ENCODE data around the gene ZBTB7C.

The ZBTB7C gene

DNA sequence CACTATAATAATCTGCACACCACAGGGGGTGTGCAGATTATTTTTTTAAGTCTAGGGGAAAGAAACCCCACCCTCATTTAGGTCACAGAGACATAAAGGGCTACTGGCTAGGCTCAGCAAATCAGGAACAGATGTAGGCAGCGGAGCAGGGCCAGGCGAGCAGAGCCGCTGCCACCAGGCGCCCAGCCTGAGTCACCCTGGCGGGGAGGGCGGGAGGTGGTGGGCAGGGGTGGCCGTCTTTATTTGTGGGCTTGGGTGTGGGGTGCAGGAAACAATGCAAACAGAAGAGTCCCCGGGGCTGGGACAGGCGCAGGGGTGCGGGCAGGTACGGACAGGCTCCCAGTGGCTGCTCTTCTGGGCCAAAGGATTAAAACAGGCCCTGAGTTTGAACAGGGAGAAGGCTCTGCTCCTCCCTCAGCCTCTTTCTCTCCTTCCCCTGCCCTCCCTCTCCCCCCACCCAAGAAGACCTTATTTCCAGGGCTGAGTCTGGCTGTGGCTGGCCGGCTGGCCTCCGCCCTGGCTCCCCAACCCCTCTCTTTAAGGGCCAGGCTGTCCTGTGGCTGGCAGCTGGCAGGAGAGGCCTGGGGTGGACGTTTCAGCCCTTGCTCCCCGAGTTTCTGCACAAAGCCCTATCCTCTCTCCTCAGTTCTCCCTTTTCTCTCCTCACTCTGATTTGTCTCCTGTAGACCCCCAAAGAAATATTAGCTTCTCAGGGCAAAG lies 335.8 kb downstream of the ZBTB7C start:
- DNase-seq, result no peak

DNA sequence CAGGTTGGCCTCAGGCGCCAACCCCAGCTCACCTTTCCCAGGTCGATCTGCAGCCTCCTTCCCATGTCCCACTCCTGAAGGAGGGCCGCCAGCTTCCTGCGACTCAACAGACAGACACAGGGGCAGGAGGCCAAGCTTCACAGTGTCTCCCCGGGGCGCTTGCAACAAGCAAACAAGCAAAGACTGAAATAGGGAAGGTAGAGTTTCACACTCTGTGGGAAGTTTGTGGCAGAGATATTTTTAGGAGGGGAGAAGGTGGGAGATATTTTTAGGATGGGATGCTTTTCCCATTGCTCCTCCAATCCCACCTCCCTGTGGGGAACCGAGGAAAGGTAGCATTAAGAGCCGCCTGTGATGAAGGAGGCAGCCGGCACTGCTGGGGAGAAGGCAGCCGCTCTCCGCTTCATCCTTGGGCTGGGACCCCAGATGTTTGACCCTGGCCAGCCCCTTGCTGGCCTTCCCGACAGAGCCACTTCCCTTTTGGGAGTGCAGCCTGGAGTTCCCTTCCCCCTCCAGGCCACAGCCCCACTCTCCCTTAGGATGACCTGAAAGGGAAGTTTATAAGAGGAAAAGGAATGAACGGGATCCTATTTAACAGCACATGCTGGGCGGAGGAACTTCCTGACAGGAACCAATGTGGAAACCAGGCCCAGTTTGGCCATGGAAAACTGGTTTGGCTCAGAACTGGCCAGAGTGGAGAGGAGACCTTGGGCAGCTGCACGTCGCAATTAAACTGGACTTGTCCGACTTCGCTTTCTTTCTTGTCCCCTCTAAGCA lies 336.6 kb downstream of the ZBTB7C start:
- no peak for DNase-seq

DNA sequence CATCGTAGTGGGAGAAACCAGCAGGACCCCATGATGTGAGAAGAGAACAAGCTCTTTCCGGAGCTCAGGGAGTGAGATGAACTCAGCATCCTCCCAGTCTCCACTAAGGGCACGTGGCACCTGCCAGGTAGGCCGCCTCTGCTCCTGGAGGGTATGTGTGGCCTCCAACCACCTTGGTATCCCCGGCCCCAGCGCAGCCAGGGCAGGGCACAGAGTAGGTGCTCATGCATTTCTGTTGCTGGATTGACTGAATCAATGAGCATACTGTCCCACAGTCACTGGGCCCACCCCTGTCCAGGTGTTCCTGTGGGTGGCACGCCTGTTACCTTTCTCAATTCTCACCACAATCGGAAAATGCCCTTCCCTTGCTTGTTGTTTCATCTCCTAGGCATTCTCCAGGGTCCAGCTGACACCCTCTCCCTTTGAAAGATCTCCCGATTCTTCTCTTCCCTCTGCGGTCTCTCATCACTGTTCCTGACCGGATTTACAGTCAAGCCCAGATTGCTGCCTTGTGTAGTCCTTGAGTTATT lies 340.2 kb downstream of the ZBTB7C start:
- no peak for DNase-seq

DNA sequence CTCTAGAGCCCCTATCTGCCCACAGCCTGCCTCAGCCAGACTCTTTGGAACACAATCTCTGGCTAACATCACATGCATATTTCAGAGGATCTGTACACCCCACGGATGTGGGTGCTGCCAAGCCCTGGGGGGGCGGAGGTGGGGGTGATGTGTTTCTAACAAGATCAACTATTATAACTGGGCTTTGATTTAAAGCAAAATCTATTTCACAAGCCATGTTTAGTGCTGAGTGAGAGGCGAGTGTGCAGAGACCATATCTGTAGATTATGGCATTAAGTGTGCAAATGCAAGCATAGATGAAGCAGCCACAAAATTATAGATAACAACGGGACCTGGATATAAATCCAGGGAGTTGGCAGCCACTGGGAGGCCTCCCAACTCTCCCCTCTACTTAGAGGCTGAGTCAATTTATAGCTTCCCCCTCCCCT lies 342.9 kb downstream of the ZBTB7C start:
- DNase-seq, result no peak

DNA sequence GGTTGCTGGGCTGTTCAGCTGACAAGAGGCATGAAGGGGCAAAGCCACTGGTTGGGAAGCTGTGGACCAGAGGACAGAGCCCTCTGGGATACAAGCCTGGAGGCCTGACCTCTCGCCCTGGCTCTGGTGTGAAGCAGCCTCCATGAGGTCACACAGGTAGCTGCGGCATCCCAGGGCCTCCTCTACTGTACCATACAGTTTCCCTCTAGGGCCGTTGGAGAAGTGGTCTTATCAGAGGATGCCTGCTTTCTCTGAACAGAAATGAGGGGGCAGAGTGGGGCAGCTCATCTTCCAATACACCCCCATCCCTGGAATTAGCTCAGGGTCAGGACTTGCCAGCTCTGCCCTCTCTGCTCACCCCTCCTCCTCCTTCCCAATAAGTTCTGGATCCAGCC lies 343.6 kb downstream of the ZBTB7C start:
- peak; percentile 17 for DNase-seq

DNA sequence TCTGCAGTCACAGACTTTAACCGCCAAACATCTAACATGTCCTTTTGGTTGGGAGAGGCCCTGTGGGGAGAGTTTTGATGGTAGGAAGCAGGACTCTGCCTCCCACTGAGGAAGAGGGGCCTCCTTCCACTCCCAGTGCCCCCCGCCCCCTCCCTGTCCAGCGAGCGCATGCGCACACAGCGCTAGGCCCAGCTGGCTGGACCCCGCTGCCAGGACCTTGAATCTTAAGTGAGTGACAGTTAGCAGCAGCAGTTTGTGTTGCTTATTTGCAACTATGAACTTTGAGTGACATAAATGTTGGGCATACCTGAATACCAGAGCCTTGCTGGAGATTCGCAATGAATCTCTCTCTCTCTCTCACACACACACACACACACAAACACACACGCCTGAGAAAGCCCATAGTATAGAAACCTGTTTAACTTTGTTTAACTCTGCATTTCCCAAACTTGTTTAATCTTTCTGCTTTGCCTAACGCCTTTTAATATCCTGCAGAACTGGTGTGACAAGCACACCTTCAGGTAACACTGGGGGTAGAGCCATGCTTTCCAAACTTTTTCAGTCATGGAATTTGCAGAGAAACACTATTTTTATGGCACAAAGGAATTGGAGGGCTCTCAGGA lies 344.1 kb downstream of the ZBTB7C start:
- no peak for DNase-seq

DNA sequence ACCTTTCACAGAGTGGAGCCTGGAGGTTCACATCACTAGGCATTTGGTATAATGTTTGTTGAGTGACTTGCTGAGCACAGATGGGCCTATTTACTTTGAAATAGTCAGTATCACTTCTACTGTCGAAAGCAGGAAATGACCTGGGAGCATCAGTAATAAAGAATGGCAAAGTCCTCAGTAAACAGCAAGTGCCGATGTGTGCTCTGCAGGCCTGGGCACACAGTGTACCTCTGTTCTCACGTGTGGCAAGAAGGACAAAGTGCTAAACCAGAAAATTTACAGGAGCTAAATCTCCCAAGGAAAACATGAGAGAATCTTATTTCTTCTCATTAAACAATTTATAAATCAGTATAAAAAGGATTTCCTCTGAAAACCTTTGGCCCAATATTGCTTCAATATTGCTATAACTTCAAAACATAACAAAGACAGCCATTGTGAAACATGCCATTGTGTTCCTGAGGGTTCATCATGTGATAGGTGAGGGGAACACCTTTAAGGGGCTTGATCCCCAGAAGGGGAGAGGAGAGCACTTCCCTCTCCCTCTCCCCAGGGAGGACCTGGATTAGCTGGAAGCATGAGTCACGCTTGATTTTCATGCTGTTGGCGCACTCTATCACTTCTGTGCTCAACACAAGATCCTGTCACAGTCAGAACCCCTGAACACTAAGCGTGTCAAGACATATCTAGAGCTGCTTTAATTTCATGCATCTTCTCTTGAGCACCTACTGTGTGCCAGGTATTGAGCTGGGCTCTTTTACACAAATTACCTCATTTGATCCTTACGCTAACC lies 347.2 kb downstream of the ZBTB7C start:
- no peak for DNase-seq

DNA sequence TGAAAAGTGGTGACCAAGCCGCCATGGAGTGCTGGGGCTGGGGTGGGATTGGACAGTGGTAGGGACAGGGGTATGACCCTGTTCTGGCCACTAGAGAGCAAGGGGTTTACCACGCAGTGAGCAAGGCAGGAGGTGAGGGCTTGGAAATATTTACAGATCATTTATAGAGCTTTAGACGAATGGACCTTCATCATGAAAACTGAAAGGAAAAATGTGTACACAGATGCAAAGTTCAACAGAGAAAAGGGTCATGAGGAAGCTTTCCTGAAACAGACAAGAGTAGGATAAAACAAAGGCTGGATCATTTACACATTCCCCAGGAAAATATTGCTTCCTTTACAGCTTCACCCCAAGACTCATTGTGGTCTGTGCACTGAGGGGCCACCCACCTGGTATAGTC lies 348.2 kb downstream of the ZBTB7C start:
- DNase-seq, result no peak

DNA sequence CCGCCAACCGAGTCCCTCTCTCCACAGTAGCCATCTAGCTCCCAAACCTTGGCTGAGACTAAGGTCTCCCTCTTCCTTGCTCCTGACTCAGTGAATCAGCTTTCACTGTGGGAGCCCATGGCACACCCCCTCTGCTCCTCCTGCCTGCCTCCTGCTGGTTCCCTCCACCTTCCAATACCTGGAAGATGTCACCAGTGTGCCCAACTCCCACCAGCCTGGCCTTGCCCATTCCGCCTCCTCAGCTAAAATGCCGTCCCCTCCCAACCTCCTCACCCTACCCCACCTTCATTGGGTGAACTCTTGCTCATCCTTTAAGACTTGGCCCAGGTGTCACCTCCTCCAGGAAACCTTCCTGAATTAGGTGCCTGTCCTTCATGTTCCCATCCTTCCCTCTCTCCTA lies 348.8 kb downstream of the ZBTB7C start:
- no peak for DNase-seq

DNA sequence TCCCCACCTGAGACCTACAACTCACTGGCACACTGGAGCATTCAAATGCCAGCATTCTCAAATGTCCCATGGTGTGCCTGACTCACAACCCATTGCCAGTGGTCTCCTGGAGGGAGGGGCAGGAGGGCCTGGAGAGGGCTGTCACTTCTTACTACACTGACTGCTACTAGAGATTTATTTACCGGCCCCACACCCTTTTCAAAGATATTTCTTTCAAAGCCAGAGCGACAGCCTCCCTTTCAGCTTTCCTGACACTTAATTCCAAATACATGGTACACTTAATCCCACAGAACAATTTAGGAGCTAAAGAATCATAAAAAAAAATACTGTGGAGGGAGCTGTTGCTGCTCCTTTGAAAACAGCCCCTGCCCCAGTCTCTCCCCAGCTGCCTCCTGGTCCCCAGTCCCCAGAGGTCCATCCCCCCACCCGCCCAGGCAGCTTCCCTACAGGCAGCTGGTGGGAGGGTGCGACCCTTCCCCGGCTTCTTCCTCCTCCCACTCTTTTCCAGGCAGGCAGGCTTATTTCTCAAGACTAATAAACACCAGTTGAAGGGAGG lies 349.6 kb downstream of the ZBTB7C start:
- no peak for DNase-seq

DNA sequence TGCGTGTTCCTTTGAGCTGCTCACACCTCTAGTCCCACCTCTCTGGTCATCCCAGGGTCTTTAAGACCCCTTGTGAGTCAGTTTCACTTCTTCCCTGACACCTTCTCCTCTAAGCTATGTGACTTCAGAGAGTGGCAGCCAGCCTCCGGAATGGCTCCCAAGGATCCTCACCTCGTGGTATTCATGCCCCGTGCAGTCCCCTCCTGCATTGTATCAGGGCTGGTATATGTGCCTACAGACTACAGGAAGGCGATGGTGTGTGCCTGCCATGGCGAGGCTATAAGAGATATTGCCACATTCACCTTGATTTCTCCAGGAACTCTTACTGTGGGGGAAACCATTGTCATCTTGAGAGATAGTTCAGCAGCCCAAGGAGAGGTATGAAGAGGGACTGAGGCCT lies 350.7 kb downstream of the ZBTB7C start:
- DNase-seq, result no peak

DNA sequence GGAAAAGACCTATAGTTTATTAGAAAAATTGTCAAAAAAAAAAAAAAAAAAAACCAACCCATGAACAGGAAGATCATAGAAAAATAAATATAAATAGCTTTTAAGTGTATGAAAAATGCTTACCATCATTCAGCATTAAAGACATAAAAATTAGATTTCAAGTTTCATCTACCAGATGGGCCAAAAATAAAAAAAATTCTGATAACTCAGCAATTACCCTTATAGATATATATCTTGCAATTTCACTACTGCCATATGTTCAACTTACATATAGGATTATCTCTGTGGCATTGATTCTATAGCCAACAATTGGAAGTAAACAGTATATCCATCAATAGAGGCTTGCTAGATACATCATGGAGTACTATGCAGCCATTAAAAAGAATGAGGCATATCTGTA lies 352.2 kb downstream of the ZBTB7C start:
- DNase-seq, result no peak

DNA sequence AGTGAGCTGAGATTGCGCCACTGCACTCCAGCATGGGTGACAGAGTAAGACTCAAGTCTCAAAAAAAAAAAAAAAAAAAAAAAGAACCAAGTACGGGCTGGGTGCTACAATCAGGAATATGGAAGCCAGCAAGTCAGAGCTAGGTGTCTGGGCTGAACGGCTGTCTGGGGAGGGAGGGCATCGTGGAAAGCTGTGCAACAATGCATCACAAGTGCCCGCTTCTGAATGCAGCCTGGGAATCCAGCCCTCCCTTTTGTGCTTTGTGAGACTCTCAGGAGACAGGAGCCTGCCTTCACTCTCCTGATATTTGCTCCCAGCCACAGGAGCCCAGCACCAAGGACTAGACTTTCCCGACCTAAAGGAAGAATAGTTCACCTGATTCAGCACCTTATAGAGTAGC lies 353.8 kb downstream of the ZBTB7C start:
- no peak for DNase-seq

DNA sequence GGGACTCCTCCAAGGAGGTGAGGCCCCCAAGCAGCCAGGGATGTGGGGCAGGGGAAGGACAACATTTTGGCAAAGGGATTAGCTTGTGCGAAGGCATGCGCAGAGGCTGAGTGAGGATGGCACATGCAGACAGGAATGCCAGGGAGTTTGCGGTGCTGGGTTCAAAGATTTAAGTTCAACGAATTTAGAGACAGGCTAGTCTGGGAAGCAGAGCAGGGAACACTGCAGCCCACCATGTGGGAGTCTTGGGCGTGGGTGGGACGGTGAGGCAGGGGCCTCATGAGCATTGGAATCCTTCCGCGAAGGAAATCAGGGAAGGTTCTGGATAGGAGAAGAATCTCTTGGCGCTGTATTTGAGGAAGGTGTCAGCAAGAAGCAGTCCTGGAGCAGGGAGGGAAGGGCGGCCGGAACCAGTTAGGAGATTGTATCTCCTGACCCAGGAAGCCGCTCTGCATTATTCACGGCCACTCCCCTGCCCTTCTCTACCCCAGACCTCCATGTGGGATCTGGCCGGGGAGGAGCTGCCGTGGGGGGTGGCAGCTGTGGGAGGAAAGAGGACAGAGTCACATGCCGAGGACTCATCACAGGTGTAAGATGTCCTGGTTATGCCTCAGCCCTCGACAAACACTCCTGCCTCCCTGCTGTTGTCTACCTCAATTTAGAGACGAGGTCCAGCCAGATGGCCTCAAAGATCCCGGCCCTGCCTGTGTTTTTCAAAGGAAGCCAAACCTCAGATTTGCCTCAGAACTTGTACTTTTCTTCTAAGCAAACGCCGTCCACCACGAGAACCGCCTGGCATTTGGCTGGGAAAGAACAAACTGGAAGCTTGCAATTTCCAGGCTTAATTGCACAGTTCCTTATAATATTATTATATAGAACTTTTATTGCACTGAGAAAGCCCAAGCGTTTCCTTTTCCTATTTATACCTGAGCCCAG lies 355.0 kb downstream of the ZBTB7C start:
- no peak for DNase-seq

DNA sequence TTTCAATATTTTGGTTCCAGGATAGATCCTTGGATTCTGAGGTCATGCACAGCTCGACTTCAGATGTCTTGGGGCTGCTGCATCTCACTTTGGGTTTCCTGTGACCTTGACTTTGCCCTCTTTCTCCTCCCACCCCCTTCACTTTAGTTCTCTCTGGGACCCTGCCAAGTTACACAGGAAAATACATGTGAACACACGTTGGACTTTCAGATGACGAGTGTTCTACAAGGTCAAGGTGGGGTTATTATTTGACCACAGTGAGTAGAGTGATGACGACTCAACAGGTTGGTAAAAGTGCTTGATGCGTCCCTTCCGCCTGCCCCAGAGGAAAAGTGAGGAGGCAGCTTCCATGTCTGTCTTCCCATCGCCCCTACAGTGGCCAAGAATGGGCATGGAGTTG lies 356.3 kb downstream of the ZBTB7C start:
- DNase-seq, result no peak

DNA sequence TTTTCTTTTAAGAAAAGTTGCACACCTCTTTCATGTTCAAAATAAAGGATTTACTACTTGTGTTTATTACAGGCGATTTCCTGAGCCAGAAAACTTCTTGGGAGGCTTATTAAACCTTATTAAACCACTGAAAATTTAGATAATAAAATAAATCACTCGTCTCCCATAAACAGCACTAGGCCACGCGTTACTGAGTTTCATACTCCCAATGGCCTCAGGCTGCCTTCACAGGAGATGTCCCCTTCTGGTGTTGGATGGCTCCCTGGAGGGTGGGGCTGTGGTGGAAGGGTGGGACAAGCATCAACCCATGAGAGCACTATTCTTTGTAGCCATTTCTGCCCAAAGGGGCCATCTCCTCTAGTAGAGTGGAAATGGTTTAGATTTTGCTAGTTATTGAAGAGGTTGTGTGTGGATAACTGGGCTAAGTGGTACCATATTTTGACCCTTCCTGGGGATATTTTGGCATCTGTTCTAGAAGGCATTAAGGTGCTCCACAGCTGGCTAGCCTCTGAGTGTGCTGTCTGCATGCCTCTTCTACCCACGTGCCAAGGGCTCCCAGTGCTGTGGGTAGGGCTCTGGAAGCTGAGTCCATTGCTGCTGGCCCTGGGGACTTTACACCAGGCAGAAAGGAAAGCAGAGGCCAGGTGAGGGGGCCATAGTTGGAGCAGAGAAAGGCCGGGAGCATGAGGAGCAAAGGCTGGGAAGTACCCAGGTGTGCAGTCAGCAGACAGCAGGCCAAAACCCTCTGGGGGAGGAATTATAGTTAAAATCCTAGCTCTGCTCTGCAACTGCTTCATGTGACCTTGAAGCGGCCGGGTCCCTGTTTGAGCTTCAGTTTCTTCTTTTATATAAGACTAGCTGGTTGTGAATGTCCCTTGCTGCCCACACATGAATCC lies 357.0 kb downstream of the ZBTB7C start:
- no peak for DNase-seq

DNA sequence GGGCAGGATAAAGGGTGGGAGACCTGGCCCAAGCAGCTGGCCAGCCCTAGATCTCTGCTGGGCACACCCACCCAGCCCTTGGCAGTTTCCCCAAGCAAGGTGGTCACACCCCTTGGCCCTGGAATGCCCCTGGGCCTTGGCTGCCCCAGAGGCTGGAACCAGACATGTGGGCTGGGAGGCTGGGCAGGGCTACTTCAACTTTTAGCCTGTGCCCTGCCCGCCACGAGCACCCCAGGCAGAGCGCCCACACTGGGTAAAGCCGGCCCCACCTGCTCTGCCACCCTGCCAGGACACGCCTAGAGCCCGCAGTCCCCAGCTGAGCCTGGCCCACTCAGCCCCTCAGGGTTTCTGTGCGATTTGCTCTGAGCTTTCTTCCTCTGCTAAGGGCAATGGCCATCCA lies 359.0 kb downstream of the ZBTB7C start:
- DNase-seq, result no peak

DNA sequence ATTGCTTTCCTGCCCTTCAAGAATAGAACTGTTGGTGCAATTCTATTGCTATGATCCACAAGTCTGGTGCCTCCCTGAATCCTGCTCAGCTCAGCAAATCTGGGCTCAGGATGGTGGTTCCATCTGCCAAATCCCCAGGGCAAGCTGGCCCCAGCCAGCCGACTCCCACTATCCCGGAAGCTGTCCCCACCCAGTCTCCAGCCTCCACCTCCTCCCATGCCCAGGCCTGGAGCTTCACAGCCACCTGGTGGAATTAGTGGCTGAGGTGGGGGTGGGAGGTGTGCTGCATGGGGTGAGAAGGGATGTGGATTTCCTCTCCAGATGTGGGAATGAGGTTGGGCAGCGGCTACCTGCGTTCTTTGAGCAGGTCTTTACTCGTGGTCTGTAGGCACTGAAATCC lies 359.4 kb downstream of the ZBTB7C start:
- DNase-seq, result no peak

DNA sequence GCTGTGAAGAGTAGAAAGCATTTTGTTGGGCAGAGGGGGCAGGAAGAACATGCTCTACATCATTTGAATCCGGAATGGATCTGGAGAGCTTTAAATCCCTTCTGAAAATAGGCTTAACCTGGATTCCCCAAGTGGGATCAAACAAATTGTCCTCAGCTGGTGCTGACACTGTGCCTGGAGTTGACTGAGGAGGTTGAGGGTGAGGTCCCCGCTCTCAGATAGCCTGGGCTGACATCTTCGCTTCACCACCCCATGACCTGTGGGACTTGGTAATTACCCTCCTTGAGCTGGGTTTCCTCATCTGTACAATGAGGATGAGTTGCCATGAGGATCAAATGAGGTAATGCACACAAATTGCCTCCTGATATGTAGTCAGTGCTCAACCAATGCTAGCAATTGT lies 360.9 kb downstream of the ZBTB7C start:
- no peak for DNase-seq

DNA sequence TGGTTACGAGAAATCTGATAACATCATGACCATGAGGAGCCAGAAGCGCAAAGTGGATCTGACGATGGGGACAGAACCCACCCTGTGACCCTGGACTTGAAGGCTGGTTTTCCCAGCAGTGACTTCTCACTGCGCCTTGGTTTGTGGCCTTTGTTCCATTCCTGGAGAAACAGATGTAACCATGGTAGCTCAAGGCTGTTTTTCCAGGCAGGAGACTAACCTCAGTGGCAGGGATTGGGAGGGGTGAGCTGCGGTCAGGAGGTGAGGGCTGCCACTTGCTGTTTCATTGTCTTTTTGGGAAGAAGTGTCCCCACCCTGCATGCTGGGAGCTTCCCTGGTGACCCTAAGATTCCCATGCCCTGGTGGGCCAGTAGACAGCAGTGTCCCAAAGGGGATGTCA lies 362.3 kb downstream of the ZBTB7C start:
- DNase-seq, result no peak

DNA sequence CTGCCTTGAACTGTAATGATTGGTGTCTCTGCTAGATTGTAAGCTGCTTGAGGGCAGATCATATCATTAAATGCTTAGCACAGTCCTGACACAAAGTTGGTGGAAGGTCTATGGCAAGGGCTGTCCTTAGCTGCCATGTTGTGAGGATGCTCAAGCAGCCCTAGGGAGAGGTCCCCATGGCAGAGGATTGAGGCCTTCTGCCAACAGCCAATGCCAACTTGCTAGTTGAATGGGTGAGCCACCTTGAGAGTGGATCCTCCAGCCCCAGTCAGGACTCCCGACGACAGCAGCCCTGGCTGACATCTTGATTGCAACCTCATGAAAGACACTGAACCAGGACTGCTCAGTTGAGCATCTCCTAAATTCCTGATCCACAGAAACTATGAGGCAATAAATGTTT lies 363.4 kb downstream of the ZBTB7C start:
- DNase-seq, result no peak

All from NCI-H1694 treated with DMSO at 0.1 percent for 48 hours (cell line).